ENCODE measurements around the gene CFAP45. TPM values are rescaled to one million over a fixed set of nuclear protein-coding genes. Genes with fewer than 3 reads are reported as not detected.

Gene CFAP45
- total and polyA plus RNA-seq, 2 donors: 0.52 to 1.3 TPM

GRCh38 chr1:159854693-159855192, 45.2 kb downstream of the CFAP45 start:
- peak overlapping the region in 1 of 2 donors; percentile 71 for H3K27ac ChIP-seq (ENCODE audit: low read depth in 1 of 2, low read length in 1 of 2)
- DNase-seq (ENCODE audit: low read depth in 6 of 9, low spot score in 9 of 9): peak in 6 of 9 donors; percentile 18 to 65 (median 38)
- peaks cover 0 to 61% of the 10 kb centered on the region in 2 donors for H3K27me3 ChIP-seq (ENCODE audit: control insufficient read depth in 2 of 2, insufficient read depth in 1 of 2, low read length in 1 of 2)
- no peaks in the 10 kb centered on the region for H3K36me3 ChIP-seq (ENCODE audit: control insufficient read depth in 2 of 2, insufficient read depth in 2 of 2, low read length in 1 of 2)
- WGBS: under 1% methylated on average over 59 of the region's 59 CpGs
- peak overlapping the region; percentile 34 to 65 for H3K4me3 ChIP-seq (ENCODE audit: low read length in 2 of 2)
- H3K9me3 ChIP-seq (ENCODE audit: control insufficient read depth in 2 of 2, insufficient read depth in 1 of 2, low read length in 1 of 2): no peaks in the 10 kb centered on the region
- H3K4me1 ChIP-seq (ENCODE audit: control insufficient read depth in 2 of 2, insufficient read depth in 2 of 2, low read length in 2 of 2): peaks cover 2 to 7% of the 10 kb centered on the region in 2 donors

GRCh38 chr1:159854116-159854692, 45.8 kb downstream of the CFAP45 start:
- peak overlapping the region in 1 of 2 donors; percentile 71 for H3K27ac ChIP-seq (ENCODE audit: low read depth in 1 of 2, low read length in 1 of 2)
- H3K9me3 ChIP-seq (ENCODE audit: control insufficient read depth in 2 of 2, insufficient read depth in 1 of 2, low read length in 1 of 2): no peaks in the 10 kb centered on the region
- DNase-seq (ENCODE audit: low read depth in 6 of 9, low spot score in 9 of 9): peak in 1 of 9 donors; percentile 9
- no peaks in the 10 kb centered on the region for H3K36me3 ChIP-seq (ENCODE audit: control insufficient read depth in 2 of 2, insufficient read depth in 2 of 2, low read length in 1 of 2)
- peaks cover 0 to 61% of the 10 kb centered on the region in 2 donors for H3K27me3 ChIP-seq (ENCODE audit: control insufficient read depth in 2 of 2, insufficient read depth in 1 of 2, low read length in 1 of 2)
- peaks cover 2 to 7% of the 10 kb centered on the region in 2 donors for H3K4me1 ChIP-seq (ENCODE audit: control insufficient read depth in 2 of 2, insufficient read depth in 2 of 2, low read length in 2 of 2)
- WGBS: 3% methylated on average over 31 of the region's 31 CpGs
- H3K4me3 ChIP-seq (ENCODE audit: low read length in 2 of 2): peak overlapping the region; percentile 34 to 65

GRCh38 chr1:159853417-159854115, 46.4 kb downstream of the CFAP45 start:
- Histone ChIP-seq H3K9me3 (ENCODE audit: control insufficient read depth in 2 of 2, insufficient read depth in 1 of 2, low read length in 1 of 2) (no peaks in the 10 kb centered on the region), H3K27ac (ENCODE audit: low read depth in 1 of 2, low read length in 1 of 2) (no peak overlapping the region), H3K36me3 (ENCODE audit: control insufficient read depth in 2 of 2, insufficient read depth in 2 of 2, low read length in 1 of 2) (no peaks in the 10 kb centered on the region), H3K27me3 (ENCODE audit: control insufficient read depth in 2 of 2, insufficient read depth in 1 of 2, low read length in 1 of 2) (peaks cover 0 to 61% of the 10 kb centered on the region in 2 donors), H3K4me1 (ENCODE audit: control insufficient read depth in 2 of 2, insufficient read depth in 2 of 2, low read length in 2 of 2) (peaks cover 2 to 7% of the 10 kb centered on the region in 2 donors), H3K4me3 (ENCODE audit: low read length in 2 of 2) (peak overlapping the region; percentile 34 to 65)
- peak in 1 of 9 donors; percentile 19 for DNase-seq (ENCODE audit: low read depth in 6 of 9, low spot score in 9 of 9)
- 27% methylated on average over 6 of the region's 6 CpGs for WGBS

- WGBS: 93% methylated on average over 1 of the region's 1 CpG
Measured at GRCh38 chr1:159851407-159851806, 48.6 kb downstream of the CFAP45 start.

GRCh38 chr1:159849626-159850366, 50.2 kb downstream of the CFAP45 start:
- Histone ChIP-seq H3K27ac (ENCODE audit: low read depth in 1 of 2, low read length in 1 of 2) (no peak overlapping the region), H3K27me3 (ENCODE audit: control insufficient read depth in 2 of 2, insufficient read depth in 1 of 2, low read length in 1 of 2) (peaks cover 0 to 31% of the 10 kb centered on the region in 2 donors), H3K9me3 (ENCODE audit: control insufficient read depth in 2 of 2, insufficient read depth in 1 of 2, low read length in 1 of 2) (no peaks in the 10 kb centered on the region), H3K36me3 (ENCODE audit: control insufficient read depth in 2 of 2, insufficient read depth in 2 of 2, low read length in 1 of 2) (no peaks in the 10 kb centered on the region), H3K4me1 (ENCODE audit: control insufficient read depth in 2 of 2, insufficient read depth in 2 of 2, low read length in 2 of 2) (peaks cover 2 to 3% of the 10 kb centered on the region in 2 donors), H3K4me3 (ENCODE audit: low read length in 2 of 2) (no peak overlapping the region)
- WGBS: 88% methylated on average over 2 of the region's 2 CpGs
- DNase-seq (ENCODE audit: low read depth in 6 of 9, low spot score in 9 of 9): no peak

More at GRCh38 chr1:159851407-159851806, 48.6 kb downstream of the CFAP45 start:
- DNase-seq (ENCODE audit: low read depth in 6 of 9, low spot score in 9 of 9): no peak
- Histone ChIP-seq H3K9me3 (ENCODE audit: control insufficient read depth in 2 of 2, insufficient read depth in 1 of 2, low read length in 1 of 2) (no peaks in the 10 kb centered on the region), H3K4me3 (ENCODE audit: low read length in 2 of 2) (no peak overlapping the region), H3K27me3 (ENCODE audit: control insufficient read depth in 2 of 2, insufficient read depth in 1 of 2, low read length in 1 of 2) (peaks cover 0 to 47% of the 10 kb centered on the region in 2 donors), H3K27ac (ENCODE audit: low read depth in 1 of 2, low read length in 1 of 2) (no peak overlapping the region), H3K4me1 (ENCODE audit: control insufficient read depth in 2 of 2, insufficient read depth in 2 of 2, low read length in 2 of 2) (peaks cover 2 to 7% of the 10 kb centered on the region in 2 donors), H3K36me3 (ENCODE audit: control insufficient read depth in 2 of 2, insufficient read depth in 2 of 2, low read length in 1 of 2) (no peaks in the 10 kb centered on the region)

GRCh38 chr1:159848326-159848725, 51.6 kb downstream of the CFAP45 start:
- Histone ChIP-seq H3K36me3 (ENCODE audit: control insufficient read depth in 2 of 2, insufficient read depth in 2 of 2, low read length in 1 of 2) (no peaks in the 10 kb centered on the region), H3K4me3 (ENCODE audit: low read length in 2 of 2) (no peak overlapping the region), H3K9me3 (ENCODE audit: control insufficient read depth in 2 of 2, insufficient read depth in 1 of 2, low read length in 1 of 2) (no peaks in the 10 kb centered on the region), H3K27ac (ENCODE audit: low read depth in 1 of 2, low read length in 1 of 2) (no peak overlapping the region), H3K27me3 (ENCODE audit: control insufficient read depth in 2 of 2, insufficient read depth in 1 of 2, low read length in 1 of 2) (peaks cover 0 to 16% of the 10 kb centered on the region in 2 donors), H3K4me1 (ENCODE audit: control insufficient read depth in 2 of 2, insufficient read depth in 2 of 2, low read length in 2 of 2) (no peaks in the 10 kb centered on the region)
- WGBS: 93% methylated on average over 3 of the region's 3 CpGs
- no peak for DNase-seq (ENCODE audit: low read depth in 6 of 9, low spot score in 9 of 9)

- no peak overlapping the region for H3K4me3 ChIP-seq (ENCODE audit: low read length in 2 of 2)
- H3K27me3 ChIP-seq (ENCODE audit: control insufficient read depth in 2 of 2, insufficient read depth in 1 of 2, low read length in 1 of 2): peaks cover 0 to 9% of the 10 kb centered on the region in 2 donors
- no peaks in the 10 kb centered on the region for H3K9me3 ChIP-seq (ENCODE audit: control insufficient read depth in 2 of 2, insufficient read depth in 1 of 2, low read length in 1 of 2)
- no peaks in the 10 kb centered on the region for H3K4me1 ChIP-seq (ENCODE audit: control insufficient read depth in 2 of 2, insufficient read depth in 2 of 2, low read length in 2 of 2)
- WGBS: 81% methylated on average over 4 of the region's 4 CpGs
- no peaks in the 10 kb centered on the region for H3K36me3 ChIP-seq (ENCODE audit: control insufficient read depth in 2 of 2, insufficient read depth in 2 of 2, low read length in 1 of 2)
- no peak overlapping the region for H3K27ac ChIP-seq (ENCODE audit: low read depth in 1 of 2, low read length in 1 of 2)
- no peak for DNase-seq (ENCODE audit: low read depth in 6 of 9, low spot score in 9 of 9)
Measured at GRCh38 chr1:159847231-159847630, 52.7 kb downstream of the CFAP45 start.

GRCh38 chr1:159845751-159846629, 54.0 kb downstream of the CFAP45 start:
- H3K4me1 ChIP-seq (ENCODE audit: control insufficient read depth in 2 of 2, insufficient read depth in 2 of 2, low read length in 2 of 2): no peaks in the 10 kb centered on the region
- no peak overlapping the region for H3K27ac ChIP-seq (ENCODE audit: low read depth in 1 of 2, low read length in 1 of 2)
- no peak for DNase-seq (ENCODE audit: low read depth in 6 of 9, low spot score in 9 of 9)
- H3K9me3 ChIP-seq (ENCODE audit: control insufficient read depth in 2 of 2, insufficient read depth in 1 of 2, low read length in 1 of 2): no peaks in the 10 kb centered on the region
- no peak overlapping the region for H3K4me3 ChIP-seq (ENCODE audit: low read length in 2 of 2)
- H3K27me3 ChIP-seq (ENCODE audit: control insufficient read depth in 2 of 2, insufficient read depth in 1 of 2, low read length in 1 of 2): peaks cover 0 to 9% of the 10 kb centered on the region in 2 donors
- H3K36me3 ChIP-seq (ENCODE audit: control insufficient read depth in 2 of 2, insufficient read depth in 2 of 2, low read length in 1 of 2): no peaks in the 10 kb centered on the region
- WGBS: 93% methylated on average over 13 of the region's 13 CpGs
